OCI-M2 (cell line): ENCODE data around the gene ANO10.
"Not testable (repeated sequence)": the region's sequence is repeated elsewhere in the genome, so short reads cannot be mapped to it uniquely, and the experiment has no call there.

Experiments used
- DNase-seq: peaks from one replicate; lab custom pipeline; 2025; ENCODE audit not compliant: unreplicated experiment; lab: John Stamatoyannopoulos, UW

Gene ANO10

GRCh38 chr3:43629741-43630140 lies 7.9 kb upstream of the ANO10 start:
- DNase-seq = no peak

GRCh38 chr3:43629257-43629656 lies 7.4 kb upstream of the ANO10 start:
- DNase-seq = no peak

DNA sequence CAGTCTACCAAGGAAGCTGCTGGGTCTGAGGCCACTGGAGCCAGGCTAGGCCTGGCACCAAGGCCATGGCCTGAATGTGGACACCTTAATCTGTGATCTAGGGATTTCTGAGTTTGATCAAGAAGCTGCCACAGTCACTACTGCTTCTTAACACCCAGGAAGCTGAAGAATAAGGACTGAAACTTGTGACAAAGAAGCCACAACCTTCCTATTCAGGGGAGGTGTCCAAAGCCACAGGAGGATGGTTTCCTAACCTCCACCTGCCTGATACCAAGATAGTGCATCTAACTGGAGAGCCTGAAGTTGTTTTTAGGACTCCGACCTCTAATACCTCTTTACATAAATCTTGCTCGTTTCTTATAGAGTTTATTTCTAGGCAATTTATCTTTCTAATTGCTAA lies 5.5 kb upstream of the ANO10 start:
- DNase-seq = no peak

DNA sequence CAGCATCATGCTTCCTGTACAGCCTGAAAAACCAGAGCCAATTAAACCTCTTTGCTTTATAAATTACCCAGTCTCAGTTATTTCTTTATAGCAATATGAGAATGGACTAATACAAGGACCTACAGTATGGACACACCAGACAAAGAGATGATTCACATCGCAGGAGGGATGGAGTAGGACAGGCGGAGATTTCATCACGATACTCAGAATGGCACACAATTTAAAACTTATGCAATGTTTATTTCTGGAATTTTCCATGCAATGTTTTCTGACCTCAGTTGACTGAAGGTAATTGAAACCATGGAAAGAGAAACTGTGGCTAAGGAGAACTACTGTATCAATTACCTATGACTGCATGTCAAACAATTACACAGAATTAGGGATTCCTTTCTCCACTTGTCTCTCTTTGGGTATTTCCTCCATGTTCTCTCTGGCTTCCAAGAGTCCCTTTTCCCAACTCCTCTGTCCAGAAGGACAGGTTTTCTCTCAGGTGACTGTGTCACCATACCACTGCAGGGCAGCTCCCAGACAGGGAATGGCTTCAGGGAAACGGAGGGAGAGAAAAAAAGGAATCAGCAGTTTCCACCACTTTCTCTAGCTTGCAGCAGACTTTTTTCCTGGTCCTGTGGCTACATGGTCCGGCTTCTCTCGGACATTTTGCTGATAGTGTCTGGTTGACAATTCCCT lies 3.0 kb upstream of the ANO10 start:
- no peak for DNase-seq

DNA sequence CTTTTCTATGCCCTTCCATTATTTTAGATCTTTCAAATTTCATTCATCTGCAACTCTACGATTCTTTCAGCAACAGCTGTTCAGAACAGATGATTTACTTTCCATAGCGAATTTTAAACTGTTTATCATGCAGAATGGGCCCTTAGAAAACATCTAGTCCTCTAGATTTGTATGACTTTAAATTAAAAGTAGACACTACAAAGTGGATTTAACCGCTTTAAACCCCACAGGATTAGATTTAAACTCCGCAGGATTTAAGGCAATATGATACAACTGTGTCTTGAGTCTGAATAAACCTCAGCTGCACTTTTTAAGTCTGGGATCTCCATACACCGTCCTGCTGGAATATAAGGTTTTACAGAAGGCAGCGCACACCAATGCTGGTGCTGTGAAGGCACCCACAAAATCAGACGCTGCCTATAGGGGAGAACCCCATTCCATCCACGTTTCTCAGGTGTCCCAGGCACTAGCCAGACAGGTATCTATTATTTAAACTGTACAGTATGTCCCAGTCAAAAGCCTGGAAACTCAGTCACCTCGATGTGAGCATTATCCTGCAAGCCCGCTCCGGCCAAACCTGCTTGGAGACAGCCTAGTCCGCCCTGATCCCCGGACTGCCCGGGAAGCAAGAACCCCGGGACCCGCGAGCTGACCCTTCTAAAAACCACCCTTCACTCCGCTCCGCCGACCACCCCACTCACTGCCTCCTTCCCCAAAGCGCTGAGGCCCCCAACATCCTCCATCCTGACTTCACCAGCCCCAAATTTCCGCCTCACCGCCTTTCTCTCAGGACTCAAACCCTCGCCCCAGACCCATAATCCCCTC lies 768 bp downstream of the ANO10 start:
- no peak for DNase-seq

GRCh38 chr3:43619588-43619987 lies 2.2 kb downstream of the ANO10 start:
- no peak for DNase-seq

GRCh38 chr3:43618142-43618541 lies 3.7 kb downstream of the ANO10 start:
- no peak for DNase-seq

GRCh38 chr3:43616034-43616433 lies 5.8 kb downstream of the ANO10 start:
- DNase-seq = no peak

DNA sequence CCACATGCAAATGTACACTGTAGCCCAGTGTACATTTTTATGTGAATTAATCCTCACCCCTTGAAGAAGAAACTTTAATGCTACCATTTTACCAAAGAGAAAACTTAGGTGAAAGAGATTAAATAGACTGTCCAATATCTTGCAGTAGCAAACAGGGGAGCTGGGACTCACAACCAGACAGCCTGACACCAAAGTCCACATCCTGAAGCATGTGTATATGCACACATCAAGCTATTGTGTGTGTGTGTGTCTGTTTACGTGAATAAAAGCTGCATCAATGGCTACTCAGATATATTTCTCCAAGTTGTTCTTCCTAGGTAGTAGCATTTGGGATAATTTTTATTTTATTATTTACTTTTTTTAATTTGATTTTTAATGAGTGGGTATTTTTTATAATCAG lies 6.7 kb downstream of the ANO10 start:
- no peak for DNase-seq

DNA sequence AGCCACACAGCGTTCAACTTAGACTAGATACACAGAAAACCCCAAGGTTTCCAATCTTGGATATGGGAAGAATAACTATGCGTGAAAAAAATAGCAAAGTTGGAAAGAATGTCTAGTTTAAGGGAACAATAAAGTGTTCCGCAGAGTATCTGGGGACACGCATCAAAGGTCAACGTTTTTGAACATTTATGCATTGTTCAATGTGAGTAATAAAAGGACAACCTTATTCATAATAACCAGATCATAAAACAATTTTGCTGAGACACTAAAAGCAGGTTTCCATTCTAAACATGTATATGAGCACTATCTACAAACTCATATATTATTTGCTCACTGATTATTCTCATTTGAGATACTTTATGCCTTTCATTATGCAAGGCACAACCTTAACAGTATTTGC lies 7.8 kb downstream of the ANO10 start:
- no peak for DNase-seq

DNA sequence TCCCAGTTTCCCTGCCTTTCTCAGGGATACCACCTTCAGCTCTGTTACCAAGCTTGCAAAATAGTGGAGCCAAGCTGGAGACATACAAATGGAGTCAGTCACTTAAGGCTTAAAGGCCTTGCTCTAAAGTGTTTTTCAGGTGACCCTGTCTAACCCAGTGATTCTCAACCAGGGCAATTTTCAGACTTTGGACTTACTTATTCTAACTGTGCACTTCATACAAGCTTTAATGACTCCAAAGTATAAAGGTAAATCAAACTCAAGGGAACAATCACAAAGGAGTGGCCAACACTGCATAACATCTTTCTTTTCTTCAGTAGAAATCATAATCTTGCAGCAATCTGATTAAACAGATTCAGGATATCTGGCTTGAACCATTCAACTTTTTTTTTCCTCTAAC lies 9.4 kb downstream of the ANO10 start:
- no peak for DNase-seq

GRCh38 chr3:43609406-43609805 lies 12.4 kb downstream of the ANO10 start:
- DNase-seq = no peak

- no peak for DNase-seq
These were observed 13.1 kb downstream of the ANO10 start for GRCh38 chr3:43608751-43609150.

- DNase-seq = no peak
These were observed 15.5 kb downstream of the ANO10 start for GRCh38 chr3:43606284-43606683.

DNA sequence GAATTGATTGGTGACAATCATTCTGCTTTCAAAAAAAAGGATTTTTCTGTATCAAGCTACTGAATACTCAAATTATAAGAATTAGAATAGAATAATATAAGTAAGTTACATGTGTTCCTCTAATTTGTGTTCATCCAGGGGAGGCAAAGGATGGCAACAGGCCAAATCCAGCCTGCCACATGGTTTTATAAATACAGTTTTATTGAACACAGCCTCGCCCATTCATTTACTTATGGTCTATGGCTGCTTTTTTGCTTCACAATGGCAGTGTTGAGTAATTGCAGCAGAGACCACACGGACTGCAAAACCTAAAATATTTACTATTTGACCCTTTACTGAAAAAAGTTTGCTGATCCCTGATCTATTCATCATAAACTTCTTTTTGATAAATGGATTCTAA lies 21.9 kb downstream of the ANO10 start:
- not testable (repeated sequence) for DNase-seq

DNA sequence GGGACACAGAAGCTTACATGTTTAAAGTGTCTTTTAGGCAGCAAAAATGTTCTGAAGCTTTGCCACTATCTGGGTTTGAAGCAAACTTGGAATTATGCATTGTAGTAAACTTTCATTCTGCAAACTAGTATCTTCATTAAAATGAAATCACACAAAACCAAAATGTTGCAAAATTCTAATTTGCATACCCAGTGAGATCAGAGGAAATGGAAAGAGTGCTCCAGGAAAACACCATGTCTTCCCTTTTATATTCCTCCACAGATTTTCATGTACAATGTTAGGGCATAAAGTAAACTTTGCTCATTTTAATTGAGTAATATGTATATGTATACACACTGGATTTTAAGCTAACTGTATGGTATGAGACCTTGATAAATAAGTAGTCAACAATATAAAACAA lies 23.9 kb downstream of the ANO10 start:
- DNase-seq = no peak

DNA sequence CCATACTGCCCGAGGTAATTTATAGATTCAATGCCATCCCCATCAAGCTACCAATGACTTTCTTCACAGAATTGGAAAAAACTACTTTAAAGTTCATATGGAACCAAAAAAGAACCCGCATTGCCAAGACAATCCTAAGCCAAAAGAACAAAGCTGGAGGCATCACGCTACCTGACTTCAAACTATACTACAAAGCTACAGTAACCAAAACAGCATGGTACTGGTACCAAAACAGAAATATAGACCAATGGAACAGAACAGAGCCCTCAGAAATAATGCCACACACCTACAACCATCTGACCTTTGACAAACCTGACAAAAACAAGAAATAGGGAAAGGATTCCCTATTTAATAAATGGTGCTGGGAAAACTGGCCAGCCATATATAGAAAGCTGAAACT lies 25.6 kb downstream of the ANO10 start:
- not testable (repeated sequence) for DNase-seq

- DNase-seq = not testable (repeated sequence)
These were observed 26.5 kb downstream of the ANO10 start for GRCh38 chr3:43595280-43595679.

- not testable (repeated sequence) for DNase-seq
These were observed 28.2 kb downstream of the ANO10 start for GRCh38 chr3:43593588-43593987.

DNA sequence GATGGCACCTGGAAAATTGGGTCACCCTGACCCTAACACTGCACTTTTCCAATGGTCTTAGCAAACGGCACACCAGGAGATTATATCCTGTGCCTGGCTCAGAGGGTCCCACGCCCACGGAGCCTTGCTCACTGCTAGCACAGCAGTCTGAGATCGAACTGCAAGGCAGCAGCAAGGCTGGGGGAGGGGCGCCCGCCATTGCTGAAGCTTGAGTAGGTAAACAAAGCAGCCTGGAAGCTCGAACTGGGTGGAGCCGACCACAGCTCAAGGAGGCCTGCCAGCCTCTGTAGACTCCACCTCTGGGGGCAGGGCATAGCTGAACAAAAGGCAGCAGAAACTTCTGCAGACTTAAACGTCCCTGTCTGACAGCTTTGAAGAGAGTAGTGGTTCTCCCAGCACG lies 29.9 kb downstream of the ANO10 start:
- not testable (repeated sequence) for DNase-seq

- DNase-seq = no peak
These were observed 34.5 kb downstream of the ANO10 start for GRCh38 chr3:43587303-43587702.

DNA sequence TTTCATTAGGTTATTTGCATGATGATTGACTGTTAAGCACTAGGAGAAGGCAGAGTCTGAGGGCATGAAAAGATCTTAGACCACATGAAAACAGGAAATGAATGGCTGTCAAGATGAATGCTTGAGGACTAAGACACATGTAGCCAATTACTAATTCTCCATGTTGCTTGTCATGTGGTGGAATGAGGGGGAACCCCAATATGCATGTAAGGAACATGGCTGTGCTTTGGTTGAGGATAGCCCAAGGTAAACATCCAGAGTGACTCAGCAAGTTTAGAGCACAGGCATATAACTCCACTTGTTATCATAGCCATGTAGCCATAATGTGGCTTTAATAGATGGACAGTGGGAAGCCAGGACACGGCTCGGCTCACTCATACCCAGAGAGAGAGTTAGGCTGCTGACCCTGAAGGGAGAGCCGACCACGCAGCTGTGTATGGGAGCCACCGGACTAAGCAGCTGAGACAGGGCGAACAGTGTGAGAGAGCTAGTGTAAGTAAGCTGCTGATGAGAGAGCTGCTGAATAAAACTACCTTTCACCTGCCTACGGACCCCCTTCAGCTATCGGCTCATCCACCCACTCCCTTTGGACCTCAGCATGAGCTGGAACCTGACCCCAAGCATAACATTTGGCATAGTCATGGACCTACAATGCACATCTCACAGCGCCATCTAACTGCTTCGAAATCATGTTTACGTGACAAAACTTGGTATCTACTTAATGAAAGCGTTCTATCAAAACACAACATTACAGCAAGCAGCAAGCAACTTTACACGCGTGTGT lies 37.6 kb downstream of the ANO10 start:
- DNase-seq = no peak
